HG02763 (cell line): ENCODE measurements around the gene SRCAP.
"Not testable (repeated sequence)": the region's sequence is repeated elsewhere in the genome, so short reads cannot be mapped to it uniquely, and the experiment has no call there.

Experiments
- ATAC-seq: cut with Tn5 transposase; IDR thresholded peaks from one replicate; pipeline ENCODE4 v1.9.1; 2021; ENCODE audit warnings: mild to moderate bottlenecking, moderate library complexity; ENCODE audit not compliant: unreplicated experiment

Gene SRCAP

GRCh38 chr16:30697264-30698138 is 1.5 kb upstream of the SRCAP start:
- ATAC-seq: peak; percentile 77

DNA sequence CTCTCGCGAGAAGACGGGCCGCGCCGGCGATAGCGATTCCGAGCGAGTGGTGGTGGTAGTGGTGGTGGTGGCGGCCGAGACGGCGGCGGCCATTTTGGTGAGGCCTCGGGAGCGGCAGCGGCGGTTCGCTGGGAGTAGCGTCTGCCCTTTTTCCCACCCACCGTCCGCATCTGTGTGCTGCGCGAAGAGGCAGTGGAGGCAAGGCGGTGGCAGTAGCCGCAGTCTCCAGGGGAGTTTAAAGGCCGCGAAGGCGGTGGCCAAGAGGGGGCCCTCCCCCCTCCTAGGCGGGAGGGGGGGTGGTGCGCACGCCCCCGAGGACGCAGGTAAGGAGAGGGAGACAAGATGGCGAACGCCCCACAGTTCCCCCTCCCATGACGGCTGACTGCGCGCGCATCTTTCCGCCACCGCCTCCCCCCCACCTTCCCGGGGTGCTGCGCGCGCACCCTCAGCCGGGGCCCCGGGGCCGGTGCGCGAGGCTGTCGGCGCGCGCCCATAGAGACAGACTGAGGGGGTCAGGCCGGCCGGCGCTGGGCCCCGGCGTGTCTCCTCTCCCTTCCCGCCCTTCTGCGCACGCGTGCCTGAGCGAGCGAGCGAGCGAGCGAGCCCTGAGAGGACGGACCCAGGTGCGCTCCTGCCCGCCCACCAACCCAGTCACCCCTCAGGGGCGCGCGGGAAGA is 694 bp upstream of the SRCAP start:
- ATAC-seq: peak; percentile 65

GRCh38 chr16:30699615-30700099 is 686 bp downstream of the SRCAP start:
- no peak for ATAC-seq

DNA sequence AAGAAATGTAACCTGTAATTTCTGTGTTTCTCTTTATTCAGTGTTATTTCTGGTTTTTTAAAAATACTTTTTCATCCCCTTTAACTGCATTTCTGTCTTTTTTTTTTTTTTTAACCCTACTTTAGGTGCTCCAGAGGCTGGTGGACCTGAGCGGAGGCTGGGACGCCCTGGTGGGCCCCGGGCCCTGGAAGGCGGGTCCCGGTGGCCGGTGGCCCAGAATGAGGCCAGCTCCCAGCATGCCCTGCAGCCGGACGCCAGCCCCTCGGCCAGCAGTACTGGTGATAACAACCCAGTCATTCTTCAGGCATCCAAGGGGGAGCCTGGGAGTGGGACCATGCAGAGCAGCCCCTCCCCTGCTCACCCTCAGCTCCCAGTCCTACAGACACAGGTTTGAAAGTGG is 1.5 kb downstream of the SRCAP start:
- no peak for ATAC-seq

DNA sequence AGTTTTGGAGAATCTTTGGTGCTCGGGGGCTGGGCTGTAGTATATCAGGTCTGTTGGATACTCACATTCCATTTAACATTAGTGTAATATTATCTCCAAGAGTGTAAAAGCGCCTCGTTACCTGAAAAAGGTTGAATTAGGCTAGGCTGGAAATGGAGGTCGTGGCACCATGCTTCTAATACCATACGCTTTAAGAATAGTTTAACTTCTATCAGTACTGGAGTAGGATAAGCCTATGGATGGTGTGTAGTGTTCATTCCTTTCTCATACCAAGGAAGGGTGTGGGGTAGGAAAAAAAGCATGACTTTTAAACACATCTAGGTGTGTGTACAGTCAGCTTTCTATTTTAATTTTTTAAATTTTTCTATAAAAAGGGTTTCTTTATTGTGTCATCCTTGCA is 2.0 kb downstream of the SRCAP start:
- no peak for ATAC-seq

DNA sequence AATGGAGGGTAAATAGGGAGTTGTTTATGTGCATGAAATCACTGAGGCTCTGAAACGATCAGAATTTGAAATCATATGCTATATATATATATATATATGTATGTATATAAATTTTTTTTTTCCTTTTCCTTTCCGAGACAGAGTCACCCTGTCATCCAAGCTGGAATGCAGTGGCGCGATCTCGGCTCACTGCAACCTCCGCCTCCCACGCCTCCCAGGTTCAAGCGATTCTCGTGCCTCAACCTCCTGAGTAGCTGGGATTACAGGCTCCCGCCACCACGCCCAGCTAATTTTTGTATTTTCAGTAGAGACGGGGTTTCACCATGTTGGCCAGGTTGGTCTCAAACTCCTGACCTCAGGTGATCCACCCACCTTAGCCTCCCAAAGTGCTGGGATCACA is 4.1 kb downstream of the SRCAP start:
- ATAC-seq: not testable (repeated sequence)

DNA sequence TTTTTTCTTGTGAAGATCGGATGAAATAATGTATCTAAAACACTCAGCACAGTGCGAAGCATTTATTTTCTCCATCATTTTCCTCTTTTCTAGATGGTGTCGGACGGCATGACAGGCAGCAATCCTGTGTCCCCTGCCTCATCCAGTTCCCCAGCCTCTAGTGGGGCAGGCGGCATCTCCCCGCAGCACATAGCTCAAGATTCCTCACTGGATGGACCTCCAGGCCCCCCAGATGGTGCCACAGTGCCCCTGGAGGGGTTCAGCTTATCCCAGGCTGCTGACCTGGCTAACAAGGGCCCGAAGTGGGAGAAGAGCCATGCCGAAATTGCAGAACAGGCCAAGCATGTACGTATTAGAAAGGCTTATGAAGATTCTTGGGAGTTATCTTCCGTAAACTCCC is 5.0 kb downstream of the SRCAP start:
- ATAC-seq: no peak

GRCh38 chr16:30706046-30706445 is 7.1 kb downstream of the SRCAP start:
- ATAC-seq: no peak

GRCh38 chr16:30710971-30711370 is 12.0 kb downstream of the SRCAP start:
- no peak for ATAC-seq

- no peak for ATAC-seq
Observed at GRCh38 chr16:30711712-30712111, 12.7 kb downstream of the SRCAP start.

DNA sequence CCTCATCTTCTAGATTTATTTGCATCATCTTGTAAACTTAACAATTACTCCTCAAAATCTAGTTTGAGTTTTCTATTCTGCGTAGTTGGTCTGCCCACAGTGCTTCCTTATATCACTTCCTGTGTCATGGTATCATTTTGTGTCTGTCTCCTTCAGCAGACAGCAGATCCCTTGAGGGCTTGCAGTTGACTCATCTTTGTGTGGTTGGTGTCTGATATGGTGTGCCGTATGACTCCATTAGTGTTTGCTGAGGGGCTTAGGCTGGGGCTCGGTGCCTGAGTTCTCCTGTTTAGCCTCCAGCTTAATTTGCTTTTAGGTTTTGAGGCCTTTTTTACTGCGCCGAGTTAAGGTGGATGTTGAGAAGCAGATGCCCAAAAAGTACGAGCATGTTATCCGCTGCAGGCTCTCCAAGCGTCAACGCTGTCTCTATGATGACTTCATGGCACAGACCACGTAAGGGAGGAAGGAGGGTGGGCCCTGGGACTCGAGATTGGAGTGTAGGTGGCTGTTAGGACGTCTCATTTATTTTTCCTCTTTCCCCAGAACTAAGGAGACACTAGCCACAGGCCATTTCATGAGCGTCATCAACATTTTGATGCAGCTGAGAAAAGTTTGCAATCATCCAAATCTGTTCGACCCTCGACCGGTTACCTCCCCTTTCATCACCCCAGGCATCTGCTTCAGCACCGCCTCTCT is 16.9 kb downstream of the SRCAP start:
- no peak for ATAC-seq

GRCh38 chr16:30720086-30720485 is 21.1 kb downstream of the SRCAP start:
- no peak for ATAC-seq

- ATAC-seq: no peak
Observed at GRCh38 chr16:30720694-30721093, 21.7 kb downstream of the SRCAP start.

DNA sequence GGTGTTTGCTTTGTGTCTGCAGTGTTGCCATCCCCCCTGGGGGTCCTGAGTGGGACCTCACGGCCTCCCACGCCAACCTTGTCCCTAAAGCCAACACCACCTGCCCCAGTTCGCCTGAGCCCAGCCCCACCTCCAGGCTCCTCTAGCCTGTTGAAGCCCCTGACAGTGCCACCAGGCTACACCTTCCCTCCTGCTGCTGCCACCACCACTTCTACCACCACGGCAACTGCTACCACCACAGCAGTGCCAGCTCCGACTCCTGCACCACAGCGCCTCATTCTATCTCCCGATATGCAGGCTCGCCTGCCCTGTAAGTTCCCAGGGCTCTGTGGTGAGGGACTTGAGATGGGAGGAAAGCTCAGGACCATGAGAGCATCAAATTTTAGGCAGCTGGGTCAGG is 22.2 kb downstream of the SRCAP start:
- ATAC-seq: no peak

DNA sequence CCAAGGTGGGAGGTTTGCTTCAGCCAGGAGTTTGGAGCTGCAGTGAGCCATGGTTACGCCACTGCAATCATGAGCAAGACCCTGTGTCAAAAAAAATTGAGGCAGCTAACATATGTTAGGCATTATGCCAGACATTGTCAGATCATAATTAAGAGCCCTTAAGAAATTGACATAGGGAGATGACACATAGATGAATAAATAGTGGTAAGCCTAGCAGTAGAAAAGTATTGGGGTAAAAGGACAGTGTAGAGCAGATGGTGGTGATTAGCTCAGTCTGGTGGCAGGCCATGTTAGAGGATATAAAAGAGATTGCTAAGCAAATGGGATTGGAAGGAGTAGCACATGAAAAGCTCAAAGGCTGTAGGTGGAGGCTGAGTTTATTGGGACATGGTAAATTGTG is 22.6 kb downstream of the SRCAP start:
- ATAC-seq: no peak

- no peak for ATAC-seq
Observed at GRCh38 chr16:30722443-30722842, 23.5 kb downstream of the SRCAP start.

DNA sequence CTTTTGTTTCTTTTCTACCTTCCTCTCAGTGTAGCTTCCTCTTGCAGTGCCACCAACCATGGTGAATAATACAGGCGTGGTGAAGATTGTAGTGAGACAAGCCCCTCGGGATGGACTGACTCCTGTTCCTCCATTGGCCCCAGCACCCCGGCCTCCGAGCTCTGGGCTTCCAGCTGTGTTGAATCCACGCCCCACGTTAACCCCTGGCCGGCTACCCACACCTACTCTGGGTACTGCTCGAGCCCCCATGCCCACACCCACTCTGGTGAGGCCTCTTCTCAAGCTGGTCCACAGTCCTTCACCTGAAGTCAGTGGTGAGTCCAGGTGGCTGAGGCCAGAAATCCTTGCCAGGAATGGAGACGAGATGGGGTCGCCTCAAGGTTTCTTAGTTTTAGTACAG is 23.9 kb downstream of the SRCAP start:
- ATAC-seq: no peak

- no peak for ATAC-seq
Observed at GRCh38 chr16:30723725-30724355, 24.9 kb downstream of the SRCAP start.

DNA sequence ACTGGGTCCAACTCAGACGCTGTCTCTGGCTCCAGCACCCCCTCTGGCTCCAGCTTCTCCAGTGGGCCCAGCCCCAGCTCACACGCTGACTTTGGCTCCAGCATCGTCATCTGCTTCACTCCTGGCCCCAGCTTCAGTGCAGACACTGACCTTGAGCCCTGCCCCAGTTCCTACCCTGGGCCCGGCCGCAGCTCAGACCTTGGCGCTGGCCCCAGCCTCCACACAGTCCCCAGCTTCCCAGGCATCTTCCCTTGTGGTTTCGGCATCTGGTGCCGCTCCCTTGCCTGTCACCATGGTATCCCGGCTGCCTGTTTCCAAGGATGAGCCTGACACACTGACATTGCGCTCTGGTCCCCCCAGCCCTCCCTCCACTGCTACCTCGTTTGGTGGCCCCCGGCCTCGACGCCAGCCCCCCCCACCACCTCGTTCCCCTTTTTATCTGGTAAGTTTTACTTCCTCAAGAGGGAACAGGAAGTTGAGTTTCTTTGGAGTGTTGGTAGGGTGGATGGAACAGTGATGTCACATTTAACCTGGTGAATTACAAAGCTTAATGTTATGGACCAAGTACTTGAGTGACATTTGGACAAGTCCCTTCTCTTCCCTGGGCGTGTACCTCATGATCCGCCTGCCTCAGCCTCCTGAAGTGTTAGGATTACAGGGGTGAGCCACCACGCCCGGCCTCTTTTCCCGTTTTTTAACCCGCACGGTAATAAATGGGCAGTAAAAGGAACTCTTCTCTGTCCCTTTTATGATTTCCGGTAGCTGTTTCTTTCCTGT is 25.9 kb downstream of the SRCAP start:
- no peak for ATAC-seq

DNA sequence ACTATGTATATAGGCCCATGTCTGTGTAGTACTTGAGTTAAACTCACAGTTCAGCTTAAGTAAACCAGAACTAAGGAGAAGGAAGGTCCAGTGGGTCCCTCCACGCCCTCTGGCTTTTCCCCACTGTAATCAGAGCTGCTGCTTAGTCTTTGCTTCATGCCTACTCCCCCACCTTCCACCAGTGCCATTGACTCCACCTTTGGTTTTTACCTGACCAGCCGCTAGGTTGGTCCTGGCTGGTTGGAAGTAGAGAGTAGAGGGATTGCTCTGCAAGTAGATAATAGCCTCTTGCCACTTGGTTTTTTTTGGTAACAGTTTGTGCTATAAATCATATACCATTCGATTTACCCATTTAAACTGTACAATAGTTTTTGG is 26.4 kb downstream of the SRCAP start:
- no peak for ATAC-seq
